Transverse colon (tissue), 4 donors: ENCODE results near the gene RABGAP1L. TPM values are rescaled to one million over a fixed set of nuclear protein-coding genes. Genes with fewer than 3 reads are reported as not detected.

ENCODE experiments used
- DNase-seq: peaks from one replicate; pipeline ENCODE4 v3.0.0-alpha.2; 2019
- H3K27ac ChIP-seq, 4 donors: fragments of 200-600 bp; sonication (generic); 2 replicates each; pipeline ENCODE4 v1.5.1; 2016 to 2018; ENCODE audit warnings: inconsistent platforms in 4 of 4
- H3K27me3 ChIP-seq: fragments of 200-600 bp; sonication (generic); 2 replicates; pipeline ENCODE4 v1.5.1; 2017; ENCODE audit warnings: inconsistent platforms
- H3K36me3 ChIP-seq, 4 donors: fragments of 200-600 bp; sonication (generic); 2 replicates each; pipeline ENCODE4 v1.5.1; 2017 to 2019; ENCODE audit warnings: inconsistent platforms in 4 of 4
- H3K4me1 ChIP-seq, 4 donors: fragments of 200-600 bp; sonication (generic); 2 replicates each; pipeline ENCODE4 v1.5.1; 2017 to 2020; ENCODE audit warnings: inconsistent platforms in 4 of 4
- H3K4me3 ChIP-seq, 4 donors: fragments of 200-600 bp; sonication (generic); 1 replicate in 1 of 4; 2 replicates in 3 of 4; pipeline versions ENCODE4 v1.5.1 to v1.6.1; 2017 to 2019; ENCODE audit warnings: inconsistent platforms in 4 of 4
- H3K9me3 ChIP-seq, 2 donors: fragments of 200-600 bp; sonication (generic); 2 replicates each; pipeline ENCODE4 v1.5.1; 2017 to 2019; ENCODE audit warnings: inconsistent platforms in 2 of 2
- CTCF ChIP-seq, 5 experiments: fragments of 200-600 bp in 3 of 5; fragments of 450-650 bp in 2 of 5; sonication (generic) in 3 of 5; IDR thresholded peaks; 1 replicate in 2 of 5; 2 replicates in 3 of 5; pipeline ENCODE4 v1.5.1; 2016 to 2017; ENCODE audit warnings: antibody characterized with exemption in 5 of 5, inconsistent platforms in 3 of 5, mild to moderate bottlenecking in 2 of 5, moderate library complexity in 1 of 5
- EP300 ChIP-seq: sonication (generic); formaldehyde crosslinking; IDR thresholded peaks from one replicate; pipeline ENCODE4 v1.6.1; 2017; ENCODE audit warnings: antibody characterized with exemption, low read depth
- POLR2A ChIP-seq: fragments of 450-650 bp; IDR thresholded peaks from one replicate; pipeline ENCODE4 v1.6.1; 2016; ENCODE audit warnings: antibody characterized with exemption, mild to moderate bottlenecking, moderate library complexity
- POLR2AphosphoS5 ChIP-seq, 3 donors: sonication (generic); formaldehyde crosslinking; IDR thresholded peaks; one replicate each; pipeline ENCODE4 v1.6.1; 2016; ENCODE audit warnings: antibody characterized with exemption in 3 of 3
- WGBS, 2 donors: methylation state at CpG; one replicate each; pipeline ENCODE4 v1.1.5; 2018; ENCODE audit warnings: low coverage in 1 of 2; 5-methylcytosine and 5-hydroxymethylcytosine counted together
- in situ Hi-C, 4 donors: fragments of 200-750 bp; cut with MboI; loops; one replicate each; pipeline versions ENCODE4 v1.15.0 to v1.15.1; 2017; ENCODE audit warnings: low sequenced_read_pairs in 3 of 4, low pct_ligation_motif_present in 1 of 4, low pct_unique_long_range_greater_than_20kb in 1 of 4
- intact Hi-C: fragments of 100-400 bp; cut with DNase I; formaldehyde crosslinking; loops from one replicate; pipeline ENCODE4 v1.15.1; 2023; ENCODE audit warnings: low total_unique reads
- total RNA-seq, 4 donors: library from RNA; depleted of rRNA; stranded (reverse); fragments of >200 nt; gene quantifications; one replicate each; pipeline ENCODE4 v1.1.0, GENCODE V29; 2016

The RABGAP1L gene
- total RNA-seq, 4 donors from 2014 or later: 68.9 to 127 (median 99.9) TPM

- no peak for DNase-seq
- in situ Hi-C loops (no loop called here), intact Hi-C loops (no loop called here)
- Histone ChIP-seq H3K4me1 (no peaks in the 10 kb centered on the region), H3K4me3 (no peak overlapping the region), H3K9me3 (no peaks in the 10 kb centered on the region), H3K36me3 (peaks cover 0 to under 1% (median 0%) of the 10 kb centered on the region in 4 donors), H3K27me3 (no peaks in the 10 kb centered on the region), H3K27ac (no peak overlapping the region)
- WGBS, 2 donors: 68 to 100% methylated on average over 1 of the region's 1 CpG
- TF ChIP-seq POLR2AphosphoS5 (IDR thresholded peaks at IDR 0.05): no peak
- TF ChIP-seq EP300: no peak
Observed at GRCh38 chr1:174399211-174399610, 239.9 kb downstream of the RABGAP1L start.

GRCh38 chr1:174401075-174401474 lies 241.8 kb downstream of the RABGAP1L start:
- Histone ChIP-seq H3K4me3 (no peak overlapping the region), H3K27ac (no peak overlapping the region), H3K36me3 (no peaks in the 10 kb centered on the region), H3K4me1 (no peaks in the 10 kb centered on the region), H3K27me3 (no peaks in the 10 kb centered on the region), H3K9me3 (no peaks in the 10 kb centered on the region)
- DNase-seq: no peak
- TF ChIP-seq CTCF (IDR thresholded peaks at IDR 0.05): no peak
- TF ChIP-seq EP300: no peak
- no peak for TF ChIP-seq POLR2AphosphoS5 (IDR thresholded peaks at IDR 0.05)
- TF ChIP-seq POLR2A: no peak
- in situ Hi-C loops (no loop called here), intact Hi-C loops (no loop called here)
- 91 to 100% methylated on average over 1 to 4 of the region's 4 CpGs for WGBS, 2 donors

DNA sequence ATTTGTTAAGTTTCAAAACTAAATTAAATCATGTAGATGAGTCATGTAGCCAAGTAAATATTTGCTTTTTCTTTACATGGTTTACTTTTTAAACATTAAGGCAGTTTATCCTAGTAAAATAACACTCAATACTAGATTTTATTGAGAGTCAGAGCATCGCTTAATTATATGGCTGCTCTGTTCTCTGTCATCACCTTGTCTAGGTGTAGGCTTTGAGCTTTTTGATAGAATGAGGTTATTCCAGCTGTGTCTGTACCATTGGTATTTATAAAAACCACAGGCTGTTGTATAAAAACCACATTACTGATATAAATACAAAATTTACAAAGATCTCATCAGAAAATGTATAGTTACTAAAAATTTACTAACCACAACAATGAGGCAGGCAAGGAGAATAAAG lies 245.9 kb downstream of the RABGAP1L start:
- no peak overlapping the region for H3K4me3 ChIP-seq
- intact Hi-C loops: no loop called here
- TF ChIP-seq CTCF (IDR thresholded peaks at IDR 0.05) (no peak), EP300 (no peak), POLR2A (no peak), POLR2AphosphoS5 (IDR thresholded peaks at IDR 0.05) (no peak)
- WGBS, 2 donors: 74 to 78% methylated on average over 1 of the region's 1 CpG
- no peak for DNase-seq
- no peaks in the 10 kb centered on the region for H3K27me3 ChIP-seq
- in situ Hi-C loops: no loop called here
- no peaks in the 10 kb centered on the region for H3K36me3 ChIP-seq
- no peak overlapping the region for H3K27ac ChIP-seq
- no peaks in the 10 kb centered on the region for H3K4me1 ChIP-seq
- H3K9me3 ChIP-seq: no peaks in the 10 kb centered on the region

DNA sequence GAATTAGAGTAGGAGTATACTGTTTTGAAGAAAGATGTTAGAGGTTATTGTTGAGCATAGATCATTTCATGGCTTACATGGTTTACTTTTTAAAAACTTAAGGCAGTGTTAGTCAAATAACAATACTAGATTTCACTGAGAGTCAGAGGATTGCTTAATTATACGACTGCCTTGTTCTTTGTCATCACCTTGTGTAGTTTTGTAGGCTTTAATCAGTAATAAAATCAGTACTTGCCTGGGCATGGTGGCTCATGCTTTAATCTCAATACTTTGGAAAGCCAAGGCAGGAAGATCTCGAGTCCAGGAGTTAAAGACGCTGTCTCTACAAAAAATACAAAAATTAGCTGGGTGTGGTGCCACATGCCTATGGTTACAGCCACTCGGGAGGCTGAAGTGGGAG lies 247.1 kb downstream of the RABGAP1L start:
- no peak for TF ChIP-seq EP300
- no peak for TF ChIP-seq CTCF (IDR thresholded peaks at IDR 0.05)
- no peak for TF ChIP-seq POLR2A
- no peak for TF ChIP-seq POLR2AphosphoS5 (IDR thresholded peaks at IDR 0.05)
- no peak overlapping the region for H3K4me3 ChIP-seq
- H3K27ac ChIP-seq: no peak overlapping the region
- intact Hi-C loops (no loop called here), in situ Hi-C loops (no loop called here)
- WGBS, 2 donors: 80 to 84% methylated on average over 4 of the region's 4 CpGs
- DNase-seq: no peak
- H3K4me1 ChIP-seq: no peaks in the 10 kb centered on the region
- H3K36me3 ChIP-seq: no peaks in the 10 kb centered on the region
- no peaks in the 10 kb centered on the region for H3K9me3 ChIP-seq
- H3K27me3 ChIP-seq: no peaks in the 10 kb centered on the region

GRCh38 chr1:174407665-174408064 lies 248.3 kb downstream of the RABGAP1L start:
- Histone ChIP-seq H3K9me3 (no peaks in the 10 kb centered on the region), H3K36me3 (no peaks in the 10 kb centered on the region), H3K4me3 (no peak overlapping the region), H3K4me1 (no peaks in the 10 kb centered on the region), H3K27ac (no peak overlapping the region), H3K27me3 (no peaks in the 10 kb centered on the region)
- intact Hi-C loops (no loop called here), in situ Hi-C loops (no loop called here)
- no peak for DNase-seq
- TF ChIP-seq EP300: no peak
- no peak for TF ChIP-seq POLR2AphosphoS5 (IDR thresholded peaks at IDR 0.05)
- TF ChIP-seq CTCF (IDR thresholded peaks at IDR 0.05): no peak
- no peak for TF ChIP-seq POLR2A
- 88 to 94% methylated on average over 3 of the region's 3 CpGs for WGBS, 2 donors
